NCI-H2081 treated with DMSO at 0.1 percent for 48 hours (cell line): ENCODE data around the gene TEF.
"Not testable (repeated sequence)": the region's sequence is repeated elsewhere in the genome, so short reads cannot be mapped to it uniquely, and the experiment has no call there.

Experiments
- DNase-seq: peaks from one replicate; lab custom pipeline; 2025; lab: John Stamatoyannopoulos, UW

TEF gene

DNA sequence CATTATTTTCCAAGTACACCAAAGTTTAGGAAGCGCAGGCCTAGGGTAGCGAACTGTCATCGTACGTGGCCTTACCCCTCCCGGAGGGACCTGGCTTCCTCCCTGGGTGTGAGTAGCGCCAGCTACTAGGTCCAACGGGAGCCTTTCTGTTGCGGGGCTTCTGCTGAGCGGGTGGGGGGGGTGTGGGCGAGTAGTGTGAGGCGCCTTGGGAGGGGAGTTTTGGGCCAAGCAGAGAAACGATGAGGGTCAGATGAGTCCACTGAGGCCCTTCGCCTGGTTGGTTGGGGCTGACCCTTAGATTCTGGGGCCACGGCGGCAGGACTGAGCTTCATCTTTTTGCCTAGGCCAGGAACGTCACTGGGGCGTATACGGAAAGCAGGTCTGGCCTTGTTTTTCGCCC lies 868 bp downstream of the TEF start:
- DNase-seq = no peak

DNA sequence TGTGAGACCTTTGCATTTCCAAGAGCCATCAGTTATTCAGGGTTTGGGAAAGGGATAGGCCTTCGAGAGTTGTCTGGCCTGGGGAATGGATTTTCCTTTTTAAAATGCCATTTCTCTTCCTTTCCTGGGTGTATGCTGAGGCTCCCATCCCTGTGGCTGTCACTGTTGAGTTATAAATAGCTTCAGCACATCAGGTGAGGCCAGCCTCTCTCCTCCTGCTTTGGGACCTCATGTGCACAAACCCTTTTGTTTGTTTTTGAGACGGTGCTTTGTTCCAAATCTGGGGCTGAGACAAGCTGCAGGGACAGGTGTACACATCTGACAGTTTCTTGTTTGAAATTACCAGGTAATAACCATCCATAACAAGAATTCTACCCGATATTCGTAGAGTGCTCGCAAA lies 1.3 kb downstream of the TEF start:
- no peak for DNase-seq

DNA sequence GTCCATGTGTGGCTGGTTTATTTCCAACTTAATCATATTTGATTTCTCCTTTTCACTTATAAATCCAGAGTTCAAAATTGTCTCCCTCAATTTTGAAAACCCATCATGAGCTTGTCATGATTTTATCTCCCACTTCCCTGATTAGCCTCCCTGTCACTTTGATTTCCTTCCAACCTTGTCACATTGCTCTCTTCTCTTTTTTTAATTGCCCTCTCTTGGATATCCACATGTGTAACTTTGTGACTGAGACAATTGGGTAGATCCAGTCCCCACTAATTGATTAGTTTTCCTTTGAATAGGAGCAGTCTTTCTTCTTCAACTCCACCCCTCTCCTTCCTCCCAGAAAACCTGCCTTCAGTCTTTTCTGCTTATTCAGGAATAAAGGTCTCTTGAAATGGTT lies 2.4 kb downstream of the TEF start:
- no peak for DNase-seq

DNA sequence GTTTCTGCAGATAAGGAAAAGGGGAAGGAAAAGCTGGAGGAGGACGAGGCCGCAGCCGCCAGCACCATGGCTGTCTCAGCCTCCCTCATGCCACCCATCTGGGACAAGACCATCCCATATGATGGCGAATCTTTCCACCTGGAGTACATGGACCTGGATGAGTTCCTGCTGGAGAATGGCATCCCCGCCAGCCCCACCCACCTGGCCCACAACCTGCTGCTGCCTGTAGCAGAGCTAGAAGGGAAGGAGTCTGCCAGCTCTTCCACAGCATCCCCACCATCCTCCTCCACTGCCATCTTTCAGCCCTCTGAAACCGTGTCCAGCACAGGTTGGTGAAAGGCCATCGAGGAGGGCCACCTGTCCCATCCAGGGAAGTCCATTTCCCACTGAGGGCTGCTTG lies 5.6 kb downstream of the TEF start:
- DNase-seq = no peak

DNA sequence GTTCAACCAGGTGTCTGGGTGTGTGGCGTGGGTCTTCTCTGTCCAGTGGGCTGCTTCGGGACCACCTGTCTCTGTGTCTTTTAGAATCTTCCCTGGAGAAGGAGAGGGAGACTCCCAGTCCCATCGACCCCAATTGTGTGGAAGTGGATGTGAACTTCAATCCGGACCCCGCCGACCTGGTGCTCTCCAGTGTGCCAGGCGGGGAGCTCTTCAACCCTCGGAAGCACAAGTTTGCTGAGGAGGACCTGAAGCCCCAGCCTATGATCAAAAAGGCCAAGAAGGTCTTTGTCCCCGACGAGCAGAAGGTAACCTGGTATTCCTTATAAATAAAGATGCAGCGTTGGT lies 12.2 kb downstream of the TEF start:
- no peak for DNase-seq

DNA sequence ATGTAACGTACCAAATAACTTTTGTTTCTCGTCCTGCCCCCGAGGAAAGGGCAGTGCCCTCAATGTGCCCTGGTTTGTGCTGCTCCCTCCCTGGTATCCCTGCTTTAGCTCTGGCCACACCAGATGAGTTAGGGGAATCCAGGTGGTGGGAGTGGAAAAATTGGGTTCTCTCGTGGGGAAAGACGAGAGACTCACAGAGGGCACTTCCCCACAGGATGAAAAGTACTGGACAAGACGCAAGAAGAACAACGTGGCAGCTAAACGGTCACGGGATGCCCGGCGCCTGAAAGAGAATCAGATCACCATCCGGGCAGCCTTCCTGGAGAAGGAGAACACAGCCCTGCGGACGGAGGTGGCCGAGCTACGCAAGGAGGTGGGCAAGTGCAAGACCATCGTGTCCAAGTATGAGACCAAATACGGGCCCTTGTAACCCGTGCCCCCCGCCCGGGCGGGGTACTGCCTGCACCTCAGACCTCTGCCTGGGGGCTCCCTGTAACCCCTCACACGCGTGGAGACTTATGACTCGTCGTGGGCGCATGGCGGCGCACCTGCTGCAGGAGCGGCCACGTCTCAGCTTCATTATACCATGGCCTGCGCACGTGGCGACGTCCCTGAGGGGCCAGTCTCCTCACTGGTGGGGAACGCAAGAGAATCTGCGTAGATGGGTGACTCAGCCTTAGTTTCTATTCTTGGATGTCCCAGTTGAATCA lies 13.9 kb downstream of the TEF start:
- DNase-seq = no peak

DNA sequence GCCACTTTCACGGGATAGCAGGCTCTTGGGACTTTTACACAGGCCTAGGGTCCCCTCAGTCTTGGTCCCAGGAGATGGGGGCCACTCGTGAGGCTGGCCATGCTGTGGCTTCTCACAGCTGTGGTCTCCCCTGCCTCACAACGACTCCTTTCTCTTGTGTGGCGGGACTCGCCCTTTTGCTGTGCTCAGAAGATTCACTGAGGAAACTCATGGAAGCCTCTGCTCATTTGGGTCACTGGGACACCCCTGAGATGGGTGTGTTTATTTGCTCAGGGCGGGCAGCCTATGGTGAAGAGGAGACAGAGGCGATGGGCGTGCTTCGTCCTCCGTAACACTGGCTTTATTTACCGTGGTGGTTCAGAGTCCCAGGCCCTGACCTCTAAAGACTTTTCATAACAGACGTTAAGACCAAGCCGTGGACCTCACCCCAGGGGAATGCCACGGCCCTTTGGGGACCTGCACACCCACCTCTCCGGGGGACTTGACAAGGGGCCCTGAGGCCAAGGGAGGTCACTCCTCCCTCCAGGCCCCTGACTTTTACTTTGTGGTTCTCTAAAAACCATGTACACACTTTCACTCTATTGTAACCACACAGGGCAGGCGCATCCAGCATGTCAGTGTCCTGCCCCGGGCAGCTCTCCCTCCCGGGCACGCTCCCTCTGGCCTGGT lies 15.5 kb downstream of the TEF start:
- DNase-seq = no peak

DNA sequence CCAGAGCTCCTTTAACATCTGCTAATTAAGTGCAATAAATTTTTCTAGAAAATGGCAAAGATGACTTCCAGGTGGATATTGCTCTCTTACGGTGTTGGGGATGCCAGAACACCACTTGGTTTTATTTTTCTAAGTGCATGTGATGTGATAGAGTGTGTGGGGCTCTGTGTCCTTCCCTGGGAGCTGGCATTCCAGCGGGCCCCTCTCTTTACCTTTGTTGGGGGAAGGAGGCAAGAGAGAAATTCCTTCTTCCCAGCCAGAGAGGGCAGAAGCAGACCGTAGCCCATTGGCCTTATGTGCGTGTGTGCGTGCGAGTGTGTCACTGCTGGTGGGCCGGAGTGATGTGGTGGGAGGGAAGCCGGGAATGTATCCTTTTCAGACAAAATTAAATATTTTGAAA lies 17.2 kb downstream of the TEF start:
- no peak for DNase-seq

DNA sequence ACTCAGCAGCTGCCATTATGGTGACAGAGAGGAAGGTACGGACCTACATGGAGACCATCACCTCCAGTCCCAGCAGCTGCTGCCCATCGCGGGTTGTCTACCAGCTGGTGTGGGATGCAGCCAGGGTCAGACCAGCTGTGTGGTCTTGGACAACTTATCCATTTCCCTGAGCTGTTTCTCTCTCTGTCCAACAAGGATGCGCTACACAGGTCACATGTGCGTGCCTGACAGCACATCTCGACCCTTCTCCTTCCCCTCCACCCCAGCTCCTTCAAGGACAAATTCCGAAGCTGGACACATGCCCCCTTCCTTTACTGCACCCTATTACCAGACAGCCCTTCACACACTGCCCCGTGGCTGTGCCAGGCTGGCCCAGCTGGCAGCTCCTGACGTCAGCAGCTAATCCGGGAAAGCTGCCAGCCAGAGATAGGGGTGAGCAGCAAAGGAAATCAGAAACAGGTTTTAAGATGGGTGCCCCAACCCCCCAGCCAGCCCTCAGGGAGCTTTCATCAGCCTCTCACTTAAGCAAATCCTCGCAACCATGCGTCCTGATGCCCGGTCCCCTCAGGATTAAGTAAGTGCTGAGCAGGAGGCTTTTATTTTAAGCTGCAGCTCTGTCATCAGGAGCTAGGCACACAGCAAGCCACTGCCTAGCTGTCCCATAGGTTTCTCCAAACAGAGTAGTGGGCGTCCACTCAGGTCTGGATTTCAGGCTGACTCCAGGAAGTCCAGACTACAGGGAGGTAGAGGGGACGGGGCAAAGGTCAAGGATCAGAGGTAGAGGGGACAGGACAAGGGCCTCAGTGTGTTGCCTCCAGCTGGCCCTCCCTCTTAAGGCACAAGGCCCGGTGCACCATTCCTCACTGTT lies 20.3 kb downstream of the TEF start:
- no peak for DNase-seq

DNA sequence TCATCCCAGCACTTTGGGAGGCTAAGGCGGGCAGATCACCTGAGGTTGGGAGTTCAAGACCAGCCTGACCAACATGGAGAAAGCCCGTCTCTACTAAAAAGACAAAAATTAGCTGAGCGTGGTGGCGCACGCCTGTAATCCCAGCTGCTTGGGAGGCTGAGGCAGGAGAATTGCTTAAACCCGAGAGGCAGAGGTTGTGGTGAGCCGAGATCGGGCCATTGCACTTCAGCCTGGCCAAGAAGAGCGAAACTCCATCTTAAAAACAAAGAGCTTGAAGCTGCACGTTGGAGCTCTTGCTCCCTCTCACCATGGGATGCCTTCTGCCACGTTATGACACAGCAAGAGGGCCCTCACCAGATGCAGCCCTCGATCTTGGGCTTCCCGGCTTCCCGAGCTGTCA lies 21.1 kb downstream of the TEF start:
- not testable (repeated sequence) for DNase-seq

DNA sequence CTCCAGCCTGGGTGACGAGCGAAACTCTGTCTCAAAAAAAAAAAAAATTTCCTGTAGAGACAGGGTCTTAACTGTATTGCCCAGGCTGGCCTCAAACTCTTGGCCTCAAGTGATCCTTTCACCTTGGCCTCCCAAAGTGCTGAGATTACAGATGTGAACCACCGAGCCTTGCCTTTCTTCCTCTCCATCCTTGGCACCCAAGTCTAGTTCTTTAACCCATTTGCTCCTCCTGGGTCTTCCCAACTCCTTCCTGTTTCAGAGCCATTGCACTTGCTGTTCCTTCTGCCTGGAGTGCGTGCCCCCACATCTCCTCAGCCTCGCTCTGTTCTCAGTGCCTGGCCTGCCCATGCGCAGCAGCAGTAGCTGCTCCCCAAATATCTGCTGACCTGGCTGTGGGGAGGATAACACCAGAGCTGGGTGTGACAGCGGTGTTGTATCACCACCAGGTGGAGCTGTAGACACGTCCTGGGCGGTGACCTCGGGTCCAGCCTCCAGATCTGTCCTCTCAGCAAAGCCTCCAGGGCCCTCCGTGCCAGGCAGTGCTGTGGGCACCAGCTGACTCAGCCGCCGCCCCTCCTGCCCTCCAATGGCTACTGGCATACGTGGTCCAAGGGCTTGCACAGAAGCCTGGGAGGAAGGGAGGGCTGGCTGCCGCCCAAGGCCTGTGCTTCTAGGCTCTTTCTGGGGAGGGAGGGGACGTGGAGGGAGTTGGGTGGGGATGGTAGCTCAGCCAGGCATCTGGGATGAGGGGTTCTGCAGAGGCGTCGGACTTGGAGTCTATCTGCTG lies 22.0 kb downstream of the TEF start:
- no peak for DNase-seq

DNA sequence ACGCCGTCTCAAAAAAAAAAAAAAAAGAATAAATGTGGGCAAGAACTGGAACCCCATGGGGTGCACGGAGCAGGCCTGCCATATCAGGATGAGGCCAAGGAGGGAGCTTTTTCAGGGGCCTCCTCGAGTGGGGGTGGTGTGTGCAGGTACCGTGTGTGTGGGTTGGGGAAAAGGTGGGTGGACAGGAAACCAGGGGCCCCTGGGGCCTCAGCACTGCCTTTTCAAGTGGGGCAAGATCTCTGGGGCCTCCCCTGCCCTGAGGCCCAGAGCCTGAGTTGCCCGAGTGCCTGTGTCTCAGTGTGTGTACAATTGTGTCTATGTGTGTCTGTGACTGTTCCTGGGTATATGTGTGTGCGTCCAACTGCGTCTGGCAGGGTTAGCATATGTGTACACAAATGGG lies 23.8 kb downstream of the TEF start:
- no peak for DNase-seq

DNA sequence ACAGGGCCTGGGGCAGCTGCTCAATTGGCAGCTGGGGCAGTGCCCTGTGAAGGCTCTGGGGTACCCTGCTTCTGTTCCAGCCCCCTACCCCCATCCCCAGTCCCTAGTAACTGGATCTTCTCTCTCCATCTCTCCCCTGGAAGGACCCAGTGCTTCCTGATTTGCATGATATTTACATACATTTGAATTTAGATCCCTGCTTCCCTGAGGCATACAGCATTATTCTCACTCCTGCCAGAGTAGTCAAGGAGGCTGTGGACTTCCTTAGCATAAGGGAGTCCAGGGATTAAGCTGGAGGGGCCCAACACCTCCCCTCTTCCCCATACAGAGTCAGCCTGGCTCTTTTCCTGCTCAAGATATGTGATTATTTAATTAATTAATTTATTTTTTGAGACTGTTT lies 24.7 kb downstream of the TEF start:
- DNase-seq = no peak

DNA sequence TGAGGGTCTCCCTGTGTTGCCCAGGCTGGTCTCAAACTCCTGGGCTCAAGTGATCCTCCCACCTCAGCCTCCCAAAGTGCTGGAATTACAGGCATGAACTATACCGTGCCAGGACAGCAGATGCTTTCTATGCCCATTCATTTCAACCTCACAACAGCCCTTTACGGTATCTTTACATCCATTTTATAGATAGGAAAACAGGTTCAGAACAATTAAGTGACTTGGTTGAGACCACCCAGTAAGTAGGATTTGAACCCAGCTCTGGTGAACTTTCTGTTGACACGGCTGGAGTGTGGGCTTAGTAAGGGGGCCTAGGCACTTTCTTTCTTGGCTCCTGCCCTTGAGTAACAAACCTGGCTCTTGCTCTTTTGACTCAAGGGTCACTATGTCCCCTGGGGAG lies 25.7 kb downstream of the TEF start:
- DNase-seq = no peak

DNA sequence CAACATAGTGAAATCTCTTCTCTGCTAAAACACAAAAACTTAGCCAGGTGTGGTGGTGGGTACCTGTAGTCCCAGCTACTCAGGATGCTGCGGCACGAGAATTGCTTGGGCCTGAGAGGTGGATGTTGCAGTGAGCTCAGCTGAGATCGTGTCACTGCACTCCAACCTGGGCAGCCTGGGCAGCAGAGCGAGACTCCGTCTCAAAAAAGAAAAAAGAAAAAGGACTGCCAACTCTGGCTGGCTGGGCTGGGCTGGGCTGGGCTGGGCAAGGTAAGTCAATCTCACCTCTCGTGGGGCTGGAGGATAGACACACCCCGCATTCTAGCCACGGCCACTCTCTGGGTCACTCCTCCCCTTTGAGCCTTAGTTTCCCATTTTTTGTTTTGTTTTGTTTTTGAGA lies 26.9 kb downstream of the TEF start:
- no peak for DNase-seq

DNA sequence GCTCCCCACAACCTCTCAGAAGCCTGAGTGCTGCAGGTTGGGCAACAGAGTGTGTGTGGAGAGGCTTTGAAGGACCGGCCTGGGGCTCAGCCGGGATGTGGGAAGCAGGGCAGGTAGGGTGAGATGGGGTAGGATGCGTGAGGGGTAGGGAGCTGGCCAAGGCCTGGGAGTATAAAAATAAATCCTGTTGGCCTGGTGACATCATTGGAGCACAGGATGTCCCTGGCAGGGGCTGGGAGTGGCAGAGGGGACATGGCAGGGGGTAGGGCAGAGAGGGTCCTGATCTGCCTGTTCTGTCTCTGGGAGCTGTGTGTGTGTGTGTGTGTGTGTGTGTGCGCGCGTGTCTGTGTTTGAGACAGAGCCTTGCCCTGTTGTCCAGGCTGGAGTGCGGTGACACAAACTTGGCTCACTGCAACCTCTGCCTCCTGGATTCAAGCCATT lies 28.6 kb downstream of the TEF start:
- DNase-seq = no peak

DNA sequence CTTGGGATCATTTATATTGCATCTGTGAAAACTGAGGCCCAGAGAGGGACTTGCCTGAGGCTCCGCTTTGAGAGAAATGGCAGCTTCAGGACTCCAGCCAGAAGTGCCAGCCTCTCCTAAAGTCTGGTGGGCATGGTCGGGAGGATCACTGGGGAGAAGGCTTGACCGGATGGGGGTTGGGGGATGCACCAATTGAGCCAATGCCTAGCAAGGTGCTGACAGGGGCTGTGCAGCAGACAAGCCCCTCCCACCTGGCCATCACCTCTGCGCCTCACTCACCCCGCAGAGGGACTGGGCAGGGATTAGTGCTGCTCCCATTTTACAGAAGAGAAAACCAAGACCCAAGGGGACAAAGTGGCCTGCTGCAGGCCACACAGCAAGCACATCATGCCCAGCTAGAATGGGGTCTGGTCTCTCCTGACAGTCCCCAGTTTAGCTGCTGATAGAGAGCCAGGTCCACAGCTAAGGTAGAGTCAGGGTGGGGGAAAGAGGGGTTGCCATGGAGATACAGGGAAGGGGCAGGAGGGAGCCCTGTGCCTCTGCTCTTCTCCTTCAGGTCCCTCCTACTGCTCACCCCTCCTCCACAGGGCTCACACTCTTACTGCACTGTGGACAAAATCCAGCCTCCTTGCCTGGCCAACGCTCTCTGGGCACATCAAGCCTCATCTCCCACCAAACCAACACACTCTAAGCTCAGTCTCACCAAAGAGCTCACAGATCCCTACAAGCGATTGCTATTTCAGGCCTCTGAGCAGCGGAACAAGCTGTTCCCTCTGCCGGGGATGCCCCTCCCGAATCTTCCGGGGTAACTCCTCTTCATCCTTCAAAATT lies 29.5 kb downstream of the TEF start:
- no peak for DNase-seq

DNA sequence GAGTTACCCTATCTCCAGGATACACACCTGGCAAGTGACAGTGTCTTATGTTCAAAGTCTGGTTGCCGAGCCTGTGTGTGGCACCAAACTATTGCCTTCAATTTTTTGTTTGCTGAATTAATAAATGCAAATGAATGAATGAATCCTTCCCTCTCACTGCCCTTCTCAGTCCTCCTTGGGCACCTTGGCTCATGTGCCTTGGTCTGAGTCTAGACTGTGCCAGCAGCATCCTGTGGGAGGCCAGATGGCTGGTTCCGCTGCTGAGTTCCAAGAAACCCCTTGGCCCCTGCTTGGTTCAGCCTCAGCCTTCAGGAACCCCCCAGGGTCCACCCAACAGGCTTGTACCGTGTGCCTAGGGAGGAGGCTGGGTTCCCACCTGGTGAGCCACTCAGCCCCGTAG lies 33.8 kb downstream of the TEF start:
- no peak for DNase-seq

DNA sequence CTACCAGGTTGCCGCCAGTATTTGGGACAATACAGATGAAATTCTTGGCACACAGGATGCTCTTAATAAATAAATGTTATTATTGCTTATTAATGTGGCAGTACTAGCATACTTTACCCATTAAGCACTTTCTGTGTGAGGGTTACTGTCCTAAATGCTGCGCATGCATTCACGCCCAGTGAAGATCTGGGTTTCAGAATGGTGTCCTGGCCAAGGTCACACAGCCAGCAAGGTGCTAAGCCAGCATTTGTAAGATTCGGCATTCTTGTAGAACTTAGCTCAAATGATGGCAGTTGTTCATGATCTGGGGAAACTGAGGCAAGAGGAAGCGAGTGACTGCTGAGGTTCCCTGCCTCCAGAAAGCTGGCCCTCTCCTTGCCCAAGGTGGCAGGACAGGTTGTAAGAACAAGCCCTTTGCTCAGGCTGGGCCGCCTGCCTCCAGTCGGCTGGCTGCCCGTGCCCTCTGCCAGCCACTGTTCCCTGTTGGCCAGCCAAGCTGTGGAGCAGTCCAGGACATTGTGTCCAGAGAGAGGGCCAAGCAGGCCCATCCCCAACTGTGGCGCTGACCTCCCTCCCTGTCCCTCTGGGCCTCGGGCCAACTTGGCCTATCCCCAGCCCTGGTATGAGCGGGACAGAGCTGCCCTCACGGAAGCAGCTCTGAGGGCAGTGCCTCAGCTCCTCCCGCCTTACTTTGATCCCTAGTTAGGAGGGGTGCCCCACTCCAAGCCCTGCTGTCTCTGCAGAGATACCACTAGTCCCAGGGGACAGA lies 36.1 kb downstream of the TEF start:
- DNase-seq = no peak

DNA sequence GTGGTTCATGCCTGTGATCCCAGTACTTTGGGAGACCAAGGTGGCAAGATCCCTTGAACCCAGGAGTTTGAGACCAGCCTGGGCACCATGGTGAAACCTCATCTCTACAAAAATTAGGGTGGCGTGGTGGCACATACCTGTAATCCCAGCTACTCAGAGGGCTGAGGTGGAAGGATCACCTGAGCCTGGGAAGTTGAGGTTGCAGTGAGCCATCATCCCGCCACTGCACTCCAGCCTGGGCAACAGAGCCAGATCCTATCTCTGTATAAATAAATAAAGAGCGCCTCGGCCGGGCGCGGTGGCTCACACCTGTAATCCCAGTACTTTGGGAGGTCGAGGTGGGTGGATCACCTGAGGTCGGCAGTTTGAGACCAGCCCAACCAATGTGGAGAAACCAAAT lies 37.0 kb downstream of the TEF start:
- no peak for DNase-seq
